IMR-90 (cell line): ENCODE measurements around the gene CARD16. TPM values are rescaled to one million over a fixed set of nuclear protein-coding genes. Genes with fewer than 3 reads are reported as not detected.

ENCODE experiments used
- ATAC-seq: fragments of 200-7000 bp; cut with Tn5 transposase; 2 replicates; pipeline ENCODE4 v1.9.1; 2020; ENCODE audit warnings: low read depth, mild to moderate bottlenecking, moderate library complexity
- BruUV-seq: library from RNA; stranded (reverse); fragments of 400-500 nt; replicated peaks from 2 replicates; lab custom pipeline; 2021; lab: Mats Ljungman, UMichigan
- CTCF ChIA-PET: fragments of 300-600 bp; formaldehyde crosslinking; extraction: SDS; loops from one replicate; lab custom pipeline; 2021; ENCODE audit warnings: antibody characterized with exemption; lab: Yijun Ruan, JAX
- POLR2A ChIA-PET: fragments of 300-600 bp; sonication (Branson Sonifier 250); formaldehyde crosslinking; loops from one replicate; lab custom pipeline; 2022; ENCODE audit warnings: antibody characterized with exemption; ENCODE audit not compliant: unreplicated experiment; lab: Charles Lee
- DNase-seq: peaks from one replicate; pipeline ENCODE4 v3.0.0; 2013
- H2AFZ ChIP-seq: replicated peaks from 2 replicates; pipeline ENCODE3; 2013; ENCODE audit warnings: low read length, mild to moderate bottlenecking; ENCODE audit not compliant: poor library complexity
- H2AK5ac ChIP-seq: 2 replicates; pipeline ENCODE4 v1.6.1; 2013; ENCODE audit warnings: low read depth, low read length, inconsistent platforms
- H2AK9ac ChIP-seq: replicated peaks from 2 replicates; pipeline ENCODE3; 2013; ENCODE audit warnings: mild to moderate bottlenecking, low read depth, low read length, moderate library complexity; ENCODE audit not compliant: poor library complexity
- H2BK120ac ChIP-seq: 2 replicates; pipeline ENCODE4 v1.6.1; 2013; ENCODE audit warnings: low read depth, low read length, inconsistent platforms
- H2BK15ac ChIP-seq: 3 replicates; pipeline ENCODE4 v1.6.1; 2013; ENCODE audit warnings: low read depth, low read length, inconsistent platforms
- H2BK20ac ChIP-seq: 2 replicates; pipeline ENCODE4 v1.6.1; 2013; ENCODE audit warnings: low read depth, mild to moderate bottlenecking, inconsistent platforms, low read length, moderate library complexity
- H2BK5ac ChIP-seq: 2 replicates; pipeline ENCODE4 v1.6.1; 2013; ENCODE audit warnings: mild to moderate bottlenecking, low read depth, low read length, inconsistent platforms; ENCODE audit not compliant: poor library complexity, severe bottlenecking
- H3K14ac ChIP-seq: replicated peaks from 2 replicates; pipeline ENCODE4 v1.6.1; 2013; ENCODE audit warnings: low read depth, low read length, inconsistent platforms
- H3K18ac ChIP-seq: 2 replicates; pipeline ENCODE4 v1.6.1; 2013; ENCODE audit warnings: low read depth, low read length, control low read depth
- H3K23ac ChIP-seq: 2 replicates; pipeline ENCODE4 v1.6.1; 2013; ENCODE audit warnings: low read depth, low read length, inconsistent platforms
- H3K27ac ChIP-seq: 2 replicates; pipeline ENCODE4 v1.5.1; 2013; ENCODE audit warnings: mild to moderate bottlenecking, control low read depth, low read length; ENCODE audit not compliant: insufficient read depth
- H3K27me3 ChIP-seq: 2 replicates; pipeline ENCODE4 v1.6.1; 2013; ENCODE audit warnings: low read length; ENCODE audit not compliant: control insufficient read depth, insufficient read depth
- H3K36me3 ChIP-seq: 2 replicates; pipeline ENCODE4 v1.6.1; 2013; ENCODE audit warnings: low read length, mixed read lengths; ENCODE audit not compliant: control insufficient read depth, insufficient read depth
- H3K4ac ChIP-seq: 2 replicates; pipeline ENCODE4 v1.6.1; 2013; ENCODE audit warnings: low read depth, low read length, inconsistent platforms
- H3K4me1 ChIP-seq: 2 replicates; pipeline ENCODE4 v1.6.1; 2013; ENCODE audit warnings: low read length, mixed read lengths; ENCODE audit not compliant: control insufficient read depth, insufficient read depth
- H3K4me2 ChIP-seq: 2 replicates; pipeline ENCODE4 v1.6.1; 2013; ENCODE audit warnings: low read depth, mild to moderate bottlenecking, control low read depth, low read length, moderate library complexity
- H3K4me3 ChIP-seq: 2 replicates; pipeline ENCODE4 v1.5.1; 2013; ENCODE audit warnings: low read depth, mild to moderate bottlenecking, control low read depth, low read length, moderate library complexity; ENCODE audit not compliant: insufficient read depth
- H3K56ac ChIP-seq: 2 replicates; pipeline ENCODE4 v1.6.1; 2013; ENCODE audit warnings: low read length, inconsistent platforms; ENCODE audit not compliant: insufficient read depth; ENCODE audit errors: extremely low read depth
- H3K79me1 ChIP-seq, 2 experiments: 2 replicates each; pipeline ENCODE4 v1.6.1; 2013; ENCODE audit warnings: low read length in 2 of 2, inconsistent platforms in 1 of 2, low read depth in 1 of 2
- H3K9ac ChIP-seq: 2 replicates; pipeline ENCODE4 v1.6.1; 2013; ENCODE audit warnings: low read depth, low read length, control low read depth
- H3K9me1 ChIP-seq: 2 replicates; pipeline ENCODE4 v1.6.1; 2013; ENCODE audit warnings: low read length, inconsistent platforms; ENCODE audit not compliant: insufficient read depth
- H3K9me3 ChIP-seq: 2 replicates; pipeline ENCODE4 v1.6.1; 2013; ENCODE audit warnings: low read length; ENCODE audit not compliant: control insufficient read depth, insufficient read depth
- H4K20me1 ChIP-seq: 2 replicates; pipeline ENCODE4 v1.6.1; 2013; ENCODE audit warnings: low read length, inconsistent platforms; ENCODE audit not compliant: insufficient read depth
- H4K5ac ChIP-seq: 2 replicates; pipeline ENCODE4 v1.6.1; 2013; ENCODE audit warnings: mild to moderate bottlenecking, low read depth, low read length, control low read depth
- H4K8ac ChIP-seq, 2 experiments: 2 replicates each; pipeline ENCODE4 v1.6.1; 2013; ENCODE audit warnings: low read depth in 2 of 2, low read length in 2 of 2, control low read depth in 1 of 2, inconsistent platforms in 1 of 2
- H4K91ac ChIP-seq: 2 replicates; pipeline ENCODE4 v1.6.1; 2013; ENCODE audit warnings: low read depth, low read length, inconsistent platforms; ENCODE audit not compliant: insufficient read depth
- BHLHE40 ChIP-seq: fragments of 150-350 bp; IDR thresholded peaks from 2 replicates; pipeline ENCODE4 v1.6.1; 2016; ENCODE audit warnings: mild to moderate bottlenecking, low read depth, low read length
- CEBPB ChIP-seq: IDR thresholded peaks from 2 replicates; pipeline ENCODE4 v1.6.1; 2012; ENCODE audit warnings: low read depth, low read length, improper control_type of control experiment
- CHD1 ChIP-seq: IDR thresholded peaks from 2 replicates; pipeline ENCODE4 v1.6.1; 2012; ENCODE audit warnings: low read depth, low read length, improper control_type of control experiment
- CTCF ChIP-seq: conservative IDR thresholded peaks from 2 replicates; pipeline ENCODE4 v1.5.1; 2012; ENCODE audit warnings: mild to moderate bottlenecking, low read depth, low read length, improper control_type of control experiment
- ELK1 ChIP-seq: fragments of 150-350 bp; IDR thresholded peaks from 2 replicates; pipeline ENCODE4 v1.6.1; 2016; ENCODE audit warnings: low read depth, mild to moderate bottlenecking, low read length, moderate library complexity, borderline replicate concordance
- FOS ChIP-seq: fragments of 150-350 bp; IDR thresholded peaks from 2 replicates; pipeline ENCODE4 v1.6.1; 2016; ENCODE audit warnings: low read depth, low read length
- MAFK ChIP-seq: IDR thresholded peaks from 2 replicates; pipeline ENCODE4 v1.6.1; 2012; ENCODE audit warnings: low read depth, low read length, improper control_type of control experiment
- MAZ ChIP-seq: IDR thresholded peaks from 2 replicates; pipeline ENCODE4 v1.6.1; 2012; ENCODE audit warnings: low read depth, mild to moderate bottlenecking, low read length, improper control_type of control experiment, moderate library complexity, borderline replicate concordance
- MXI1 ChIP-seq: IDR thresholded peaks from 2 replicates; pipeline ENCODE4 v1.6.1; 2012; ENCODE audit warnings: low read depth, mild to moderate bottlenecking, low read length, moderate library complexity, borderline replicate concordance
- NFE2L2 ChIP-seq: fragments of 150-350 bp; IDR thresholded peaks from 2 replicates; pipeline ENCODE4 v1.6.1; 2016; ENCODE audit warnings: low read depth, mild to moderate bottlenecking, low read length
- POLR2A ChIP-seq: IDR thresholded peaks from 2 replicates; pipeline ENCODE4 v1.6.1; 2012; ENCODE audit warnings: mild to moderate bottlenecking, low read depth, low read length
- RAD21 ChIP-seq: IDR thresholded peaks from 2 replicates; pipeline ENCODE4 v1.6.1; 2012; ENCODE audit warnings: low read length, improper control_type of control experiment
- RCOR1 ChIP-seq: IDR thresholded peaks from 2 replicates; pipeline ENCODE4 v1.6.1; 2012; ENCODE audit warnings: mild to moderate bottlenecking, low read length, improper control_type of control experiment; ENCODE audit not compliant: insufficient replicate concordance
- RFX5 ChIP-seq: IDR thresholded peaks from 2 replicates; pipeline ENCODE4 v1.8.0; 2012; ENCODE audit warnings: low read depth, mild to moderate bottlenecking, low read length, moderate library complexity
- SMC3 ChIP-seq: fragments of 150-350 bp; IDR thresholded peaks from 2 replicates; pipeline ENCODE4 v1.6.1; 2016; ENCODE audit warnings: low read depth, mild to moderate bottlenecking, antibody characterized with exemption, low read length, moderate library complexity
- USF2 ChIP-seq: fragments of 150-350 bp; IDR thresholded peaks from 2 replicates; pipeline ENCODE4 v1.6.1; 2017; ENCODE audit warnings: mild to moderate bottlenecking, antibody characterized with exemption, low read length, low read depth
- WGBS, 2 experiments: methylation state at CpG; one replicate each; pipeline versions ENCODE4 v1.1.5 to v1.1.7; 2013; ENCODE audit warnings: missing lambda C conversion rate in 2 of 2; ENCODE audit not compliant: insufficient read length in 1 of 2; ENCODE audit errors: extremely low coverage in 2 of 2; 5-methylcytosine and 5-hydroxymethylcytosine counted together
- dilution Hi-C: fragments of 300-500 bp; cut with HindIII; formaldehyde crosslinking; loops from one replicate; pipeline ENCODE4 v1.14.3; 2018; ENCODE audit warnings: low sequenced_read_pairs; ENCODE audit not compliant: unreplicated experiment
- in situ Hi-C: fragments of 300-500 bp; cut with MboI; formaldehyde crosslinking; loops from 3 replicates; pipeline ENCODE4 v1.14.3; 2019; ENCODE audit warnings: low sequenced_read_pairs, inconsistent platforms, mixed read lengths
- intact Hi-C: fragments of 100-400 bp; cut with micrococcal nuclease; formaldehyde crosslinking; loops from 2 replicates; pipeline ENCODE4 v1.10.0; 2022
- polyA plus RNA-seq, 3 experiments: library from polyadenylated mRNA; depleted of rRNA; stranded (reverse); fragments of >200 nt; gene quantifications; 2 replicates each; pipeline ENCODE4 v1.2.3, GENCODE V29; 2012; ENCODE audit warnings: low replicate concordance in 1 of 3
- total RNA-seq: library from RNA; depleted of rRNA; stranded (reverse); fragments of >200 nt; gene quantifications from 2 replicates; pipeline ENCODE4 v1.2.3, GENCODE V29; 2012

CARD16 gene
- total and polyA plus RNA-seq, 2 of the 4 experiments (the other 2 are of a cell fraction), result 7.9 to 29.2 TPM

GRCh38 chr11:105022527-105022926 lies 22.6 kb downstream of the CARD16 start:
- Histone ChIP-seq H3K79me1 (no peaks in the 10 kb centered on the region), H2AFZ (no peak overlapping the region), H3K23ac (no peak overlapping the region), H3K27me3 (no peaks in the 10 kb centered on the region), H2BK20ac (no peak overlapping the region), H4K91ac (no peak overlapping the region), H2BK5ac (no peak overlapping the region), H2AK5ac (no peak overlapping the region), H3K4me2 (no peak overlapping the region), H3K9ac (no peak overlapping the region), H2BK120ac (no peak overlapping the region), H3K36me3 (peaks cover 6% of the 10 kb centered on the region), H3K27ac (no peak overlapping the region), H3K4me3 (no peak overlapping the region), H3K4me1 (no peaks in the 10 kb centered on the region), H3K56ac (no peak overlapping the region), H3K18ac (no peak overlapping the region), H2AK9ac (no peak overlapping the region), H3K4ac (no peak overlapping the region), H4K8ac (no peak overlapping the region), H3K9me3 (no peaks in the 10 kb centered on the region), H2BK15ac (no peak overlapping the region), H4K20me1 (no peaks in the 10 kb centered on the region), H3K14ac (no peak overlapping the region), H4K5ac (no peak overlapping the region), H3K9me1 (no peaks in the 10 kb centered on the region)
- in situ Hi-C loops (no loop called here), intact Hi-C loops (no loop called here), dilution Hi-C loops (no loop called here)
- POLR2A ChIA-PET, result no interaction called here
- no peak for TF ChIP-seq RAD21
- no peak for TF ChIP-seq ELK1
- no peak for TF ChIP-seq NFE2L2
- TF ChIP-seq CEBPB, result no peak
- no peak for TF ChIP-seq CTCF
- no peak for TF ChIP-seq MAFK
- TF ChIP-seq BHLHE40, result no peak
- no peak for TF ChIP-seq MAZ
- no peak for TF ChIP-seq FOS
- TF ChIP-seq CHD1, result no peak
- TF ChIP-seq SMC3, result no peak
- no peak for TF ChIP-seq USF2
- no peak for TF ChIP-seq POLR2A
- TF ChIP-seq MXI1, result no peak
- TF ChIP-seq RCOR1, result no peak
- no peak for TF ChIP-seq RFX5
- CTCF ChIA-PET, result no interaction called here
- DNase-seq, result no peak
- 100% methylated on average over 1 of the region's 2 CpGs; no CpG with 5 or more reads in 1 of the 2 experiments for WGBS, 2 experiments
- no TSS peak for BruUV-seq
- no peak for ATAC-seq
